Activated T-cell treated with anti-CD3 and anti-CD28 coated beads, Interleukin-2, amount 50 U/mL, for 24 hours (primary cell): ENCODE data around the gene PSMD2.

ENCODE experiments used
- DNase-seq: peaks from one replicate; pipeline ENCODE4 v3.0.0-alpha.2; 2020
- H3K27ac Mint-ChIP-seq: 2 replicates; pipeline ENCODE4 v1.8.0; 2020; ENCODE audit warnings: mild to moderate bottlenecking, mixed read lengths
- H3K27me3 Mint-ChIP-seq: 2 replicates; pipeline ENCODE4 v1.8.0; 2020; ENCODE audit warnings: mixed read lengths
- H3K36me3 Mint-ChIP-seq: 2 replicates; pipeline ENCODE4 v1.8.0; 2020; ENCODE audit warnings: low read depth, mixed read lengths
- H3K4me1 Mint-ChIP-seq: 2 replicates; pipeline ENCODE4 v1.8.0; 2020; ENCODE audit warnings: low read depth, mixed read lengths
- H3K4me3 Mint-ChIP-seq: 2 replicates; pipeline ENCODE4 v1.8.0; 2020; ENCODE audit warnings: mild to moderate bottlenecking, moderate library complexity, mixed read lengths
- H3K9me3 Mint-ChIP-seq: 2 replicates; pipeline ENCODE4 v1.8.0; 2020; ENCODE audit warnings: mixed read lengths

Gene PSMD2

GRCh38 chr3:184347321-184348056 is 48.4 kb downstream of the PSMD2 start:
- no peaks in the 10 kb centered on the region for H3K27me3 Mint-ChIP-seq
- H3K4me1 Mint-ChIP-seq: no peaks in the 10 kb centered on the region
- DNase-seq: no peak
- H3K36me3 Mint-ChIP-seq: peaks cover 21% of the 10 kb centered on the region
- no peak overlapping the region for H3K4me3 Mint-ChIP-seq
- no peaks in the 10 kb centered on the region for H3K9me3 Mint-ChIP-seq
- H3K27ac Mint-ChIP-seq: no peak overlapping the region

DNA sequence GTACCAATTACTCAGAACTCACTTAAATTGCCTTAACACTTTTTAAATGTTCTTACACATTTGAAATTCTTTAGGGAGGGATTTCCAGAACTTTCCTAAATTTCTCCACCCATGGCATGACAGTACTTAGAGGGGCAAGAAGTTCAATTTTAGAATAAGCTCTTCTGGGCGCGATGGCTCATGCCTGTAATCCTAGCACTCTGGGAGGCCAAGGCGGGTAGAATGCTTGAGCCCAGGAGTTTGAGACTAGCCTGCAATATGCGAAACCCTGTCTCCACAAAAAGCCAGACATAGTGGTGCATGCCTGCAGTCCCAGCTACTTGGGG is 49.0 kb downstream of the PSMD2 start:
- no peak for DNase-seq
- Mint-ChIP-seq H3K4me1 (no peaks in the 10 kb centered on the region), H3K36me3 (peaks cover 19% of the 10 kb centered on the region), H3K4me3 (no peak overlapping the region), H3K27ac (no peak overlapping the region), H3K27me3 (no peaks in the 10 kb centered on the region), H3K9me3 (no peaks in the 10 kb centered on the region)

DNA sequence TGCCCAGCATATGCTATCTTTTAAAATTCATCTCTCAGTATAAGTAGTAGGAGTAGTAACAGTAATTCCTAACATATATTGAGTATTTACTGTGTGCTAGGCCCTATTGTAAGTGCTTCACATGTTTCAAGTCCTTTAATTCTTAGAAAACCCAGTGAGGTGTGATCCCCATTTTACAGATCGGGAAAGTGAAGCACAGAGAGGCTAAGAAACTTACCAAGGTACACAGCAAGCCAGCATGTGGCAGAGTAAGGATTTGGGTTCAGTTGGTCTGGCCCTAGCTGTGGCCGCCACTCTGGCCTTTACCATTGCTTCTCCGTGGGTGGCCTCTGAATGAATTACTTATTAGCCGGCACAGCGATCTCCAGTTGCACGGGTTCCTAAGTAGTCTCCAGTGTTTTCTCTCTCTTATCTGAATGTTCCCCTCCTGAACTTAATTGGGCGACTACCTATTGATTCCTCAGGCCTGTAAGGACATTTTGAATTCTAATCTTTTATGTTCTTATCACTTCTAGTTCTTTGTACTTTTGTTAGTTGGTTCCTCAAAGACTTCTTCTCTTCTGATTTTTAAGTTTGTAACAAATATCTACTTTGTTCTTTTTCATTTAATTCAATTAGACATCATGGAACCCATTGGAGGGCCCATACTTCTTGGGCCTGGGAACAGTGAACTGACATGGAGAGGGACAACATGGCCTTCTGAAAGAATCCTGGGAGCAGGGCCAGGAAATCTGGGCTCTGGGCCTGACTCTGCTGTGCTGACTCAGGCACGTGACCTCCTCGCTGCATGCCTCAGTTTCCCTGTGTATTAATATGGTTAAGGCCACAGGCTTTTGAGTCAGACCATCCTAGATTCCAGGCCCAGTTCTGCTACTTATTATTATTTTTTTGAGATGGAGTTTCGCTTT is 50.8 kb downstream of the PSMD2 start:
- Mint-ChIP-seq H3K36me3 (peaks cover 17% of the 10 kb centered on the region), H3K27me3 (no peaks in the 10 kb centered on the region), H3K4me3 (no peak overlapping the region), H3K27ac (no peak overlapping the region), H3K4me1 (peaks cover 3% of the 10 kb centered on the region), H3K9me3 (no peaks in the 10 kb centered on the region)
- no peak for DNase-seq

DNA sequence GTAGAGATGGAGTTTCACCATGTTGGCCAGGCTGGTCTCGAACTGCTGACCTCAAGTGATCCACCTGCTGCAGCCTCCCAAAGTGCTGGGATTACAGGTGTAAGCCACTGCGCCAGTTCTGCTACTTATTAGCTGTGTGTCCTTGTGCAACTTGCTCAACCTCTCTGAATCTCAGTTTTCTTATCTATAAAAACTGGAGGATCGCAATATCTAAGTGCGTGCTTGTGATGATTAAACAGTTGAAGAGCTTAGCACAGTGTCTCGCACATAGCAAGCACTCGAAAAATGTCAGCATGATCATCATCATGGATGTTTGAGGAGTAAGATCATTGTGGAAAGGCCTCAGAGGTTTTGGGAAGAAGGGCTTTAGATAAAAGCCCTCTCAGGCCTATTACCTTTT is 51.6 kb downstream of the PSMD2 start:
- no peak for DNase-seq
- no peak overlapping the region for H3K4me3 Mint-ChIP-seq
- H3K27me3 Mint-ChIP-seq: no peaks in the 10 kb centered on the region
- H3K4me1 Mint-ChIP-seq: peaks cover 3% of the 10 kb centered on the region
- H3K9me3 Mint-ChIP-seq: no peaks in the 10 kb centered on the region
- H3K36me3 Mint-ChIP-seq: peaks cover 18% of the 10 kb centered on the region
- H3K27ac Mint-ChIP-seq: no peak overlapping the region

DNA sequence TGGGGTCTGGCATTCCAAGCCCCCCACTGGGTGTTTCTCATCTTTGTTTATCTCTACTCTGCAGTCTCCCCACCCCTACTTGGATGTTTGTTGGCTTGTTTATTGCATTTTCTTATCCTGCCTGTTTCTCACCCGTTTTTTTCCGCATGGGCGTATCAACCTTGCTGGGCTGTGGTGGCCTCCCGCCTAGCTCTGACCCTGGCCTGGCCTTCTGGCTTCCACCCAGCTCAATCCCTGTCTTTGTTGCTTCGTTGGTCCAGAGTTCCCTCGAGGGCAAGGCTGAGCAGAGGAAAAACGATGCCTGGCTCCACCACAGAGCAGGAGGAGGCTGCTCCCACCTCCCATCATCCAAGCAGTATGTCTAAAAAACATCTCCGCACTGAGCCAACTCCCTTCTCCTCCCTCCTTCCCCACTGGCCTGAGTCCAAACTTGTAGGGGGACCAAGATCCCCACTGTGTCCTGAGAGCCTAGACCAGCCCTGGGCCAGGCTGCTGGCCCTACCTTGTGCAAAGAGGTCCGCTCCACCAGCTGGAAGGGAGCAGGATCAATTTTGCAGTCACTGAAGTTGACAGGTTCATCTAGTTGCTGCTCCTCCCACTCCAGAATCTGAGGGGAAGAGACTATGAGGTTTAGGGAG is 52.6 kb downstream of the PSMD2 start:
- Mint-ChIP-seq H3K27ac (no peak overlapping the region), H3K27me3 (no peaks in the 10 kb centered on the region), H3K36me3 (peaks cover 18% of the 10 kb centered on the region), H3K4me1 (peaks cover 3% of the 10 kb centered on the region), H3K4me3 (no peak overlapping the region), H3K9me3 (no peaks in the 10 kb centered on the region)
- no peak for DNase-seq

DNA sequence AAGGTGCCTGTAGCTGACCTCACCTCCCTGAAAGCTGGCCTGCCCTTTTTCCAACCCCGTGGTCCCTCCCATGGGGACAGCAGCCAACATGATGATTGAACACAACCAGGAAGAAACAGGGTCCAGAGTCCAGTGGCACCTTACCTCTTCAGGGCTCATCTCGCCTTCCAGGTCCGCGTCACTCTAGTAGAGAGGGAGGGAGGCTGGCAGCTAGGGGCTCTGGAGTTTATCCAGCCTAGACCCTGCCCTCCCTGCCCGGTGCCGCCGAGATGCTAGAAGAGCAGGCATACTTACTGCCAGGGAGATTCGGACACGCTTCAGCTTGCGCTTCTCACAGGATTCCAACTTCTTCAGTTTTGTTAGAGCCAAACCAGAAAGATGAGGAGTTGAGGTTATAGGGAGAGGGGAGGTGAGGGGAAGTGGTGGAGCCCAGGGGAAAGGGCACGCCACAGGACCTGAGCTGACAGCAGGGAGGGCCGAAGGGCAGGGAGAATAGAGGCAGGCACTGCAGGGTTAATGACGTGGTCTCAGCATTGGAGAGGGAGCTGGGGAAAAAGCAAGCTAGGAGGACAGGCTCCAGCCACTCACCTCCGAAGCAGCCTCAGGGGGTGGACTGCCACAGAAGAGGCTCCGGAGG is 53.2 kb downstream of the PSMD2 start:
- DNase-seq: no peak
- Mint-ChIP-seq H3K4me1 (peaks cover 3% of the 10 kb centered on the region), H3K9me3 (no peaks in the 10 kb centered on the region), H3K27ac (no peak overlapping the region), H3K27me3 (no peaks in the 10 kb centered on the region), H3K36me3 (peaks cover 22% of the 10 kb centered on the region), H3K4me3 (no peak overlapping the region)

- Mint-ChIP-seq H3K4me1 (peaks cover 3% of the 10 kb centered on the region), H3K27me3 (no peaks in the 10 kb centered on the region), H3K36me3 (peaks cover 22% of the 10 kb centered on the region), H3K27ac (no peak overlapping the region), H3K9me3 (no peaks in the 10 kb centered on the region), H3K4me3 (no peak overlapping the region)
- DNase-seq: no peak
These were observed 54.0 kb downstream of the PSMD2 start for GRCh38 chr3:184352897-184353545.

DNA sequence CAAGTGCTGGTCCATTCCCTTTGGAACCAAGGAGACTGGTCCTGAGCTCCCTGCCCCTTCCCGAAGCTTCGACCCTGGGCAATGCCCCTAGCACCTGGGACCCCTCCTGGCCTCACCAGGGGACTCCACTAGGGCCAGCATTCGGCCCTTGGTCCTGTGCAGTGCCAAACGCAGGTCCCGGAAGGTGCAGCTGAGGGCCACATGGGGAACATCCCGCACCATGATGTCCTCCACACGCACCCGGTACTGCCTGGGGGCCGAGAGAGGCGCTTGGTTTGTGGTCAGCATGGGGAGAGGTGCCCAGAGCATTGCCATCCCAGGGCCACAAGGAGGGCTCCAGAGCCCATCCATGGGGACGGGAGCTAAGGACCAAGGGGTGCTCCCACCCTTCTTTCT is 54.5 kb downstream of the PSMD2 start:
- Mint-ChIP-seq H3K27me3 (no peaks in the 10 kb centered on the region), H3K4me1 (peaks cover 3% of the 10 kb centered on the region), H3K36me3 (peaks cover 22% of the 10 kb centered on the region), H3K4me3 (no peak overlapping the region), H3K9me3 (no peaks in the 10 kb centered on the region), H3K27ac (no peak overlapping the region)
- no peak for DNase-seq

DNA sequence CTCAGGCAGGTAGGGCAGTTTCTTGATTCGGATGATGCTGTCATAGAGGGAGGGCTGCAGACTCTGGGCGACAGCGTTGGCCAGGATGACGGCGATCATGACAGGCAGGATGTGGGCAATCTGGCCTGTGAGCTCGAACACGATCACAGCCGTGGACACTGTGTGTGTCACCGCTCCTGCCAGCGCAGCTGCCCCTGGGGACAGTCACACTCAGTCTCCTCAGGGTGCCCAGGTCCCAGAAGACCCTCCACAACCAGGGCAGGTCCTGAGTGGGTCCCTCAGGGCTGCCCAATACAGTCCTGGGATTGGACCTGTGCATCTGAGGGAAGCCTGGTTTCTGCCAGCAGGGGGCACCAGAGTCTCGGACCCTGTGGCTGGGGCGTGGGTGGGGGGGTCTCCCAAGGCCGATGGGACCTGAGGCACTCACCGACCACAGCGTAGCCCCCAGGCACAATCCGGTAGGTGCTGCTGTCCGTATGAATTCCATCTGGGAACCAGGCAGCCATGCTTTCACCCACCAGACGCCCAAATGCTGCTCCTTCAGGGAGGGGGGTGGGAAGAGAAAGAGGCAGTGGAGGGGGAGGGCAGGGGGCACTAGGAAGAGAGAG is 55.2 kb downstream of the PSMD2 start:
- no peak overlapping the region for H3K4me3 Mint-ChIP-seq
- peak overlapping the region; percentile 40 for H3K27ac Mint-ChIP-seq
- H3K27me3 Mint-ChIP-seq: no peaks in the 10 kb centered on the region
- H3K36me3 Mint-ChIP-seq: peaks cover 22% of the 10 kb centered on the region
- DNase-seq: peak; percentile 80
- H3K9me3 Mint-ChIP-seq: no peaks in the 10 kb centered on the region
- peaks cover 3% of the 10 kb centered on the region for H3K4me1 Mint-ChIP-seq

DNA sequence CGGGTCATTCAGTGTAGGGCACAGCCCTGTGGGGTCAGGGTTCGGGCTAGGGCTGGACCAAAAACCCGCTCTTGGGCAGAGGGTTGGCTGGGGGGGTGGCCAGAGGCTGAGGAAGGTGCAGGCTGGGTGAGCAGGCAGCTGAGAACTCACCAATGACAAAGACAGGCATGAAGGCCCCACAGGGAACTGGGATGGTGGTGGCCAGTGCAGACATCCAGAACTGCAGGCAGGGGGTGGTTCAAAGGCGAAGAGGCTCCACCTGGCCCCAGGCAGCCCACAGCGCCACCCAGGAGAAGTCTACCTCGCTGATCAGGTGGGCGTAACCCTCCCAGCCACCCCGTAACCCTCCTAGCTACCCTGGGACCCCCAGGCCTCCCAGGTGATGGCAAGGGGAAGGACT is 55.7 kb downstream of the PSMD2 start:
- peaks cover 22% of the 10 kb centered on the region for H3K36me3 Mint-ChIP-seq
- no peak overlapping the region for H3K27ac Mint-ChIP-seq
- no peaks in the 10 kb centered on the region for H3K27me3 Mint-ChIP-seq
- no peaks in the 10 kb centered on the region for H3K9me3 Mint-ChIP-seq
- H3K4me3 Mint-ChIP-seq: no peak overlapping the region
- DNase-seq: no peak
- H3K4me1 Mint-ChIP-seq: peaks cover 3% of the 10 kb centered on the region

- DNase-seq: no peak
- no peaks in the 10 kb centered on the region for H3K27me3 Mint-ChIP-seq
- H3K27ac Mint-ChIP-seq: peak overlapping the region; percentile 26
- H3K4me3 Mint-ChIP-seq: no peak overlapping the region
- peaks cover 6% of the 10 kb centered on the region for H3K4me1 Mint-ChIP-seq
- H3K36me3 Mint-ChIP-seq: peaks cover 22% of the 10 kb centered on the region
- H3K9me3 Mint-ChIP-seq: no peaks in the 10 kb centered on the region
These were observed 56.4 kb downstream of the PSMD2 start for GRCh38 chr3:184355261-184356040.

DNA sequence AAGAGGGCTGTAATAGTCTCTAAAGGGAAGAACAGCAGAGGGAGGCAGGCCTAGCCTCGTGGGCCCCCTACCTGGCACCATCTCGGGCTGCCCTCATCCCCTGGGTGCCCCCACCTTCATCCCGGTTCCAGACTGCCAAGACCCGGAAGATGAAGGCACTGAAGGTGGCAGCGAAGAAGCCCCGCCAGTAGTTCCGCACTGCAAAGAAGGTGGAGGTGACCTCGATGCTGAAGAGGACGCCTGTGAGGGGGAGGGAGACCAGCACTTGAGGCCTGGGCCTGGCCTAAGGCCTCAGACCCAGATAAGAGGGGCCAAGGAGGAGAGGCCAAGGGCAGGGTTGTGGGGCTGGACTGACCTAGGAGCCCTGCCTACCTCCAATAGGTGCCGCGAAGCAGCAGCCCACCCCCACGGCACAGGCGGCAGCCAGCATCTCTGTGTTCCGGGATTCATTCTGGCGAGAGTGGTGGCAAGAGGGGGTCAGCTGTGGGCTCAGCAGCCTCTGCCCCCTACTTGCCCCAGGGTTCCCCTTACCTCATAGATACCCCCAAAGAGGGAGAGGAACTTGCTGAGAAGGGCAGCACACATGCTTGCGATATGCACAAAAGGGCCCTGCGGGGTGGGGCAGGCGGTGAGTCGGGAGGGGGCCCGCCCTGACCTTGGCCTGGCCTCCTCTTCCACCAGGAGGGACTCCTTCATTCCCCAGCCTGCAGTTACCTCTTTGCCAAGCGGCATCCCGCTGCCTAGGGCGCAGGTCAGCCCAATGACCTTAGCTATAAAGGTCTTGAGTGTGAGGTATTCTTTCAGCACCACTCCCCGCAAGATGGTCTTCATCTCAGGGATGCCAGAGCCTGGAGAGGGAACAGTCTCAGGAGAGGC is 58.4 kb downstream of the PSMD2 start:
- no peaks in the 10 kb centered on the region for H3K27me3 Mint-ChIP-seq
- H3K36me3 Mint-ChIP-seq: peaks cover 18% of the 10 kb centered on the region
- no peak for DNase-seq
- peaks cover 11% of the 10 kb centered on the region for H3K4me1 Mint-ChIP-seq
- H3K9me3 Mint-ChIP-seq: no peaks in the 10 kb centered on the region
- H3K27ac Mint-ChIP-seq: no peak overlapping the region
- H3K4me3 Mint-ChIP-seq: no peak overlapping the region
